Common myeloid progenitor, CD34-positive (primary cell): Measurements from ENCODE around the gene EHD3.

Experiments
- CTCF ChIA-PET: fragments of 350-600 bp; sonication (Branson Sonifier 250); formaldehyde crosslinking; loops from one replicate; lab custom pipeline; 2021; ENCODE audit warnings: antibody characterized with exemption; lab: Charles Lee
- POLR2A ChIA-PET: fragments of 350-600 bp; sonication (Branson Sonifier 250); formaldehyde crosslinking; loops from one replicate; lab custom pipeline; 2021; ENCODE audit warnings: antibody characterized with exemption; lab: Charles Lee
- DNase-seq, 3 donors: peaks; one replicate each; pipeline versions ENCODE4 v3.0.0 to v3.0.0-alpha.2; 2013
- H3K27ac ChIP-seq, 2 experiments: 1 replicate in 1 of 2; 2 replicates in 1 of 2; pipeline ENCODE4 v1.7.0; 2013; ENCODE audit warnings: inconsistent platforms in 2 of 2, low read length in 2 of 2, mild to moderate bottlenecking in 2 of 2, low read depth in 1 of 2, moderate library complexity in 1 of 2; ENCODE audit not compliant: severe bottlenecking in 2 of 2, insufficient read depth in 1 of 2, poor library complexity in 1 of 2
- H3K27me3 ChIP-seq, 5 experiments: replicated peaks in 2 of 5; 1 replicate in 3 of 5; 2 replicates in 2 of 5; pipeline versions ENCODE4 v1.6.1 to v1.7.0; 2013; ENCODE audit warnings: low read length in 4 of 5, mild to moderate bottlenecking in 2 of 5, moderate library complexity in 2 of 5, inconsistent platforms in 1 of 5; ENCODE audit not compliant: insufficient read depth in 5 of 5, control insufficient read depth in 4 of 5
- H3K36me3 ChIP-seq, 4 experiments: 1 replicate in 2 of 4; 2 replicates in 2 of 4; pipeline versions ENCODE4 v1.6.1 to v1.7.0; 2013; ENCODE audit warnings: low read length in 3 of 4, control low read depth in 1 of 4, mild to moderate bottlenecking in 1 of 4; ENCODE audit not compliant: control insufficient read depth in 4 of 4, insufficient read depth in 4 of 4
- H3K4me1 ChIP-seq, 4 experiments: 1 replicate in 3 of 4; 2 replicates in 1 of 4; pipeline versions ENCODE4 v1.6.1 to v1.7.1; 2013; ENCODE audit warnings: low read length in 3 of 4, mild to moderate bottlenecking in 3 of 4, control low read depth in 1 of 4, inconsistent platforms in 1 of 4, moderate library complexity in 1 of 4; ENCODE audit not compliant: control insufficient read depth in 4 of 4, insufficient read depth in 4 of 4; ENCODE audit errors: control extremely low read depth in 1 of 4
- H3K4me3 ChIP-seq, 7 experiments: 1 replicate in 4 of 7; 2 replicates in 3 of 7; pipeline versions ENCODE4 v1.5.1 to v1.7.0; 2013; ENCODE audit warnings: mild to moderate bottlenecking in 7 of 7, low read length in 6 of 7, moderate library complexity in 6 of 7, inconsistent platforms in 2 of 7, low read depth in 2 of 7, control low read depth in 1 of 7; ENCODE audit not compliant: insufficient read depth in 4 of 7, control insufficient read depth in 1 of 7; ENCODE audit errors: extremely low read depth in 1 of 7
- H3K9me3 ChIP-seq, 5 experiments: 1 replicate in 4 of 5; 2 replicates in 1 of 5; pipeline versions ENCODE4 v1.6.1 to v1.7.1; 2013; ENCODE audit warnings: low read length in 4 of 5, mild to moderate bottlenecking in 2 of 5, inconsistent platforms in 1 of 5, low read depth in 1 of 5, moderate library complexity in 1 of 5; ENCODE audit not compliant: control insufficient read depth in 4 of 5, insufficient read depth in 2 of 5; ENCODE audit errors: control extremely low read depth in 1 of 5
- whole genome bisulfite sequencing: methylation state at CpG from one replicate; pipeline ENCODE4 v1.1.5; 2013; ENCODE audit not compliant: insufficient coverage; 5-methylcytosine and 5-hydroxymethylcytosine counted together

EHD3 gene

GRCh38 chr2:31246184-31246852, 12.4 kb downstream of the EHD3 start:
- Histone ChIP-seq H3K4me1 (peaks cover 0 to 8% (median 2%) of the 10 kb centered on the region in 4 experiments), H3K9me3 (no peaks in the 10 kb centered on the region), H3K27me3 (no peaks in the 10 kb centered on the region), H3K4me3 (no peak overlapping the region), H3K36me3 (peaks cover 0 to 25% (median 4%) of the 10 kb centered on the region in 4 experiments), H3K27ac (no peak overlapping the region)
- POLR2A ChIA-PET: no interaction called here
- WGBS: 90% methylated on average over 2 of the region's 3 CpGs
- DNase-seq: no peak
- CTCF ChIA-PET: interaction anchor here (0.8 to 1.3 kb wide), 2 partner anchors 12 to 87 kb away, joined by 3 to 4 read pairs; no protein-coding TSS in a partner anchor

GRCh38 chr2:31247711-31248110, 13.8 kb downstream of the EHD3 start:
- 97% methylated on average over 5 of the region's 5 CpGs for WGBS
- ChIA-PET CTCF (no interaction called here), POLR2A (no interaction called here)
- Histone ChIP-seq H3K27me3 (no peaks in the 10 kb centered on the region), H3K9me3 (no peaks in the 10 kb centered on the region), H3K36me3 (peaks cover 0 to 25% (median 4%) of the 10 kb centered on the region in 4 experiments), H3K4me1 (no peaks in the 10 kb centered on the region), H3K27ac (no peak overlapping the region), H3K4me3 (no peak overlapping the region)
- DNase-seq: no peak

GRCh38 chr2:31248139-31248538, 14.2 kb downstream of the EHD3 start:
- ChIA-PET CTCF (interaction anchor here (1.9 kb wide), 1 partner anchor 20 kb away, joined by 5 read pairs; no protein-coding TSS in a partner anchor), POLR2A (no interaction called here)
- no peak for DNase-seq
- Histone ChIP-seq H3K4me3 (no peak overlapping the region), H3K4me1 (no peaks in the 10 kb centered on the region), H3K36me3 (peaks cover 0 to 25% (median 4%) of the 10 kb centered on the region in 4 experiments), H3K27me3 (no peaks in the 10 kb centered on the region), H3K9me3 (no peaks in the 10 kb centered on the region), H3K27ac (no peak overlapping the region)
- WGBS: 91% methylated on average over 3 of the region's 3 CpGs

- no peak overlapping the region for H3K4me3 ChIP-seq
- H3K27ac ChIP-seq: no peak overlapping the region
- WGBS: 100% methylated on average over 14 of the region's 15 CpGs
- no peak for DNase-seq
- POLR2A ChIA-PET: no interaction called here
- no peaks in the 10 kb centered on the region for H3K4me1 ChIP-seq
- peaks cover 0 to 25% (median 4%) of the 10 kb centered on the region in 4 experiments for H3K36me3 ChIP-seq
- H3K27me3 ChIP-seq: no peaks in the 10 kb centered on the region
- H3K9me3 ChIP-seq: no peaks in the 10 kb centered on the region
- CTCF ChIA-PET: interaction anchor here (1.9 kb wide), 1 partner anchor 21 kb away, joined by 5 read pairs; no protein-coding TSS in a partner anchor
Measured at GRCh38 chr2:31249009-31249690, 15.2 kb downstream of the EHD3 start.

GRCh38 chr2:31251018-31251417, 17.1 kb downstream of the EHD3 start:
- Histone ChIP-seq H3K4me3 (no peak overlapping the region), H3K27ac (no peak overlapping the region), H3K27me3 (no peaks in the 10 kb centered on the region), H3K4me1 (no peaks in the 10 kb centered on the region), H3K9me3 (no peaks in the 10 kb centered on the region), H3K36me3 (peaks cover 0 to 17% (median 2%) of the 10 kb centered on the region in 4 experiments)
- POLR2A ChIA-PET: no interaction called here
- 84% methylated on average over 3 of the region's 3 CpGs for WGBS
- no peak for DNase-seq
- CTCF ChIA-PET: interaction anchor here (1.1 kb wide), 1 partner anchor 79 kb away, joined by 3 read pairs; no protein-coding TSS in a partner anchor

GRCh38 chr2:31251851-31252250, 17.9 kb downstream of the EHD3 start:
- no peak overlapping the region for H3K27ac ChIP-seq

More at GRCh38 chr2:31251851-31252250, 17.9 kb downstream of the EHD3 start:
- Histone ChIP-seq H3K9me3 (no peaks in the 10 kb centered on the region), H3K4me1 (no peaks in the 10 kb centered on the region), H3K36me3 (peaks cover 0 to 19% (median 4%) of the 10 kb centered on the region in 4 experiments), H3K27me3 (no peaks in the 10 kb centered on the region), H3K4me3 (no peak overlapping the region)
- DNase-seq: no peak
- ChIA-PET CTCF (interaction anchor here (1.3 kb wide), 1 partner anchor 11 kb away, joined by 3 read pairs; no protein-coding TSS in a partner anchor), POLR2A (no interaction called here)
- WGBS: 98% methylated on average over 5 of the region's 6 CpGs
